ENCODE measurements around the gene KLHL33. TPM values are rescaled to one million over a fixed set of nuclear protein-coding genes. Genes with fewer than 3 reads are reported as not detected.
A peak's percentile ranks its signal among the peaks of the same experiment; 100 is the strongest.

The KLHL33 gene, protein sequence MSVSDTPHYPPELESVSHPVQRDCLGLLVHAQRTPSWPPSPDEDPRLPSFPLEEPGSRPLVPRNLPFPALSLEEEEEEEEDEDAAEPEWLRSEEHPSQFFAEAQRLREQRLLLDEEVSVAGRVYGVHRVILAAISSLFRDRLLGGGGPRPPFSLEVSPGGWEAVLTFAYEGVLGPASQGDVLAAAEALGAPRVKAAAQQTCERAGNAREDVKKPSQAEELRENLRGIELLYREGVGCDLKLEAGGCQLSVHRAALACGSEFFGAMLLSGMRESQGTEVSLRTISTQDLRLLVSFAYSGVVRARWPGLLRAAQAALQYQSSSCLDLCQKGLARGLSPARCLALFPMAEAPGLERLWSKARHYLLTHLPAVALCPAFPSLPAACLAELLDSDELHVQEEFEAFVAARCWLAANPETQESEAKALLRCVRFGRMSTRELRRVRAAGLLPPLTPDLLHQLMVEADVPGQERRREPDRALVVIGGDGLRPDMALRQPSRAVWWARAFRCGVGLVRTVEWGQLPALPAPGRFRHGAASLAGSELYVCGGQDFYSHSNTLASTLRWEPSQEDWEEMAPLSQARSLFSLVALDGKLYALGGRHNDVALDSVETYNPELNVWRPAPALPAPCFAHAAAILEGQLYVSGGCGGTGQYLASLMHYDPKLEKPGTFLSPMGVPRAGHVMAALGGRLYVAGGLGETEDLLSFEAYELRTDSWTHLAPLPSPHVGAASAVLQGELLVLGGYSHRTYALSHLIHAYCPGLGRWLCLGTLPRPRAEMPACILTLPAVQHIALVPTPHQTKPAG
- total RNA-seq (2021) (0.11 TPM in 1 of 2 replicates, not detected in the other), Bru-seq, nascent RNA (not detected), BruChase-seq, experiment 1, labeled RNA remaining after a 2-hour chase (not detected), BruChase-seq, experiment 2, labeled RNA remaining after a 6-hour chase (percentile 7 among the genes with signal in this experiment)
- long read RNA-seq, result 0 reads

DNA sequence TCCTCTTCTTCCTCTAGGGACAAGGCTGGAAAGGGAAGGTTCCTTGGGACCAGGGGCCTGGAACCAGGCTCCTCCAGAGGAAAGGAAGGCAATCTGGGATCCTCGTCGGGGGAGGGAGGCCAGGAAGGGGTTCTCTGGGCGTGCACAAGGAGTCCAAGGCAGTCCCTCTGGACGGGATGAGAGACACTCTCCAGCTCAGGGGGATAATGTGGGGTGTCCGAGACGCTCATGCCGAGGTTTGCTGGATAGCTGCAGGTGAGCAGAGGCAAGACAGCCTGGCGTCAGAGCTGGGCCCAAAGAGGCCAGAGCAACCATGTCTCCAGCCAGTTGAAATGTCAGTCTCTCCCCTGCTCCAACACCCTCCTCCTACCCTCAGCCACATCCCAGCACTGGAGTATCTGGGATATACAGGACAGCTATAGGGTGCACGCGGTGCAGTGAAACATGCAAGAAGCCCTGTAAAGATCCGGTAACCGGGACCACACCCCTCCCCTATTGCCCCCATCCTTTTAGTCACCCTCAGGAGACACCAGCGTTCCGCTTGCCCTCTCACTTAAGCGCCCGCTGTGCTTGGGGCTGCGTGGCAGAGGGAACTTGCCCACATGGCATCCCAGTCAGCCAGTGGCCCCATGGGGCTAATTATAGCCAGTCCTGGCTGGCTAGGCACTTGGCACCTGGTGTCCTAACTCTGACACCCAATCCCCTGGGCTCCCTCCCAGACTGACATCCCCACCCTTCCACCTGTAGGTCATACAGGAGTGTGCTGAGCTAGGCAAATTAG is at the start of gene KLHL33:
Gene KLHL33 (minus strand): TSS at position 585 of the 781 bp plus-strand sequence. CDS start 355 bp downstream, at position 230.
- intact Hi-C loops (cut with micrococcal nuclease; ENCODE audit: unreplicated experiment), result no loop called here
- TF ChIP-seq, protein P1, sequence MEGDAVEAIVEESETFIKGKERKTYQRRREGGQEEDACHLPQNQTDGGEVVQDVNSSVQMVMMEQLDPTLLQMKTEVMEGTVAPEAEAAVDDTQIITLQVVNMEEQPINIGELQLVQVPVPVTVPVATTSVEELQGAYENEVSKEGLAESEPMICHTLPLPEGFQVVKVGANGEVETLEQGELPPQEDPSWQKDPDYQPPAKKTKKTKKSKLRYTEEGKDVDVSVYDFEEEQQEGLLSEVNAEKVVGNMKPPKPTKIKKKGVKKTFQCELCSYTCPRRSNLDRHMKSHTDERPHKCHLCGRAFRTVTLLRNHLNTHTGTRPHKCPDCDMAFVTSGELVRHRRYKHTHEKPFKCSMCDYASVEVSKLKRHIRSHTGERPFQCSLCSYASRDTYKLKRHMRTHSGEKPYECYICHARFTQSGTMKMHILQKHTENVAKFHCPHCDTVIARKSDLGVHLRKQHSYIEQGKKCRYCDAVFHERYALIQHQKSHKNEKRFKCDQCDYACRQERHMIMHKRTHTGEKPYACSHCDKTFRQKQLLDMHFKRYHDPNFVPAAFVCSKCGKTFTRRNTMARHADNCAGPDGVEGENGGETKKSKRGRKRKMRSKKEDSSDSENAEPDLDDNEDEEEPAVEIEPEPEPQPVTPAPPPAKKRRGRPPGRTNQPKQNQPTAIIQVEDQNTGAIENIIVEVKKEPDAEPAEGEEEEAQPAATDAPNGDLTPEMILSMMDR (conservative IDR thresholded peaks at IDR 0.05), result no peak
- no peak for TF ChIP-seq EZH2 (IDR thresholded peaks at IDR 0.05; ENCODE audit: low read depth)
- H3K4me3 ChIP-seq, result no peak within 1 kb of the TSS
- H3K79me2 ChIP-seq (ENCODE audit: low read depth), result no peaks in the 10 kb centered on the region
- CTCF ChIA-PET, result no interaction called here
- H3K27ac ChIP-seq, result no peak within 1 kb of the TSS
- H3F3A ChIP-seq (ENCODE audit: insufficient read depth, low read depth), result no peaks in the 10 kb centered on the region
- no peaks in the 10 kb centered on the region for H4K20me1 ChIP-seq (ENCODE audit: insufficient read depth)
- BruUV-seq (replicated peaks), result no TSS peak
- H3K27me3 ChIP-seq (ENCODE audit: insufficient read depth, low read depth), result no peaks in the 10 kb centered on the region; the same call in 1 of the 2 replicates
- no peak within 1 kb of the TSS for H2AFZ ChIP-seq
- H3K4me2 ChIP-seq, result no peak within 1 kb of the TSS
- DNase-seq, result no peak
- POLR2A ChIA-PET (ENCODE audit: unreplicated experiment), result no interaction called here
- H3K36me3 ChIP-seq (ENCODE audit: low read depth), result no peaks in the 10 kb centered on the region
- H3K9me3 ChIP-seq (ENCODE audit: insufficient read depth, low read depth), result no peaks in the 10 kb centered on the region
- H3K4me1 ChIP-seq (replicated peaks; ENCODE audit: insufficient read depth), result no peaks in the 10 kb centered on the region
- no peaks in the 10 kb centered on the region for H3K9me2 ChIP-seq (ENCODE audit: insufficient read depth)

DNA sequence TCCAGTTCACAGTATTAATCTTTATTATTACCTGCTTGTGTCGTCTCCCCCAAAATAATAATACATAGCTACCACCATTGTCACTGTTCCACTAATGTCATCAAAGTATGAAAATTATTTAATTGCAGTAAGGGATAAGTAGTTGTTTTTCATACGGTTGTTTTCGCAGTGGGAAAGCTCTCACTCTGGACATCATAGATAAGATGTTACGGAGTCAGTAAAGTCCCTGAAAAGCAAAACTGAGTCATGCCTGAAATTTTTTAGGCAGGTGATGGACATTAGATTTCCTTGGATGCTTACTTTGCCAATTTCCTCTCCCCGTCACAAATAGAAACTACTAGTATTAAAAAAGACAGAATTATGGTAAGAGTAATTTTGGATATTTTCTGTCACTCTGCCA is 46.4 kb upstream of the KLHL33 start:
- ChIA-PET POLR2A (ENCODE audit: unreplicated experiment) (no interaction called here), CTCF (interaction anchor here (0.5 kb wide), 1 partner anchor 19 kb away, joined by 3 read pairs; no protein-coding TSS in a partner anchor)
- no peaks in the 10 kb centered on the region for H3K27me3 ChIP-seq (ENCODE audit: insufficient read depth, low read depth)
- TF ChIP-seq EZH2 (IDR thresholded peaks at IDR 0.05; ENCODE audit: low read depth), result no peak
- TF ChIP-seq, protein P1 (conservative IDR thresholded peaks at IDR 0.05), result no peak
- intact Hi-C loops (cut with micrococcal nuclease; ENCODE audit: unreplicated experiment), result no loop called here
- no peaks in the 10 kb centered on the region for H3K79me2 ChIP-seq (ENCODE audit: low read depth)
- no peak overlapping the region for H3K27ac ChIP-seq
- no peak overlapping the region for H3K4me2 ChIP-seq
- H3K4me1 ChIP-seq (replicated peaks; ENCODE audit: insufficient read depth), result no peaks in the 10 kb centered on the region
- H4K20me1 ChIP-seq (ENCODE audit: insufficient read depth), result no peaks in the 10 kb centered on the region
- BruUV-seq (replicated peaks), result no TSS peak
- no peak overlapping the region for H2AFZ ChIP-seq
- H3K36me3 ChIP-seq (ENCODE audit: low read depth), result no peaks in the 10 kb centered on the region
- no peak for DNase-seq
- H3F3A ChIP-seq (ENCODE audit: insufficient read depth, low read depth), result no peaks in the 10 kb centered on the region
- H3K9me2 ChIP-seq (ENCODE audit: insufficient read depth), result no peaks in the 10 kb centered on the region
- no peak overlapping the region for H3K4me3 ChIP-seq
- H3K9me3 ChIP-seq (ENCODE audit: insufficient read depth, low read depth), result no peaks in the 10 kb centered on the region

DNA sequence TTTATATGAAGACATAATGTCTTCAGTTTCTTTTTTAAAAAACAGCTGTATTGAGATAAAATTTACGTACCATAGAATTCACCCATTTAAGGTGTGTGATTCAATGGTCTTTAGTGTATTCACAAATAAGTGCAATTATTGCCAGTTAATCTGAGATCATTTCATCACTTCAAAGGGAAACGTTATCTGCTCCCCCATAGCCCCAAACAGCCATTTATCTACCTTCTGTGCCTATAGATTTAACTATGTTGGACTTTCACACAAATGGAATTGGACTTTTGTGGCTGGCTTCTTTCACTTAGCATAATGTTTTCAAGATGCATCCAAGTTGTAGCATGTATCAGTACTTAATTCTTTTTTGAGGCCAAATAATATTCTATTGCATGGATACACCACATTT is 42.9 kb upstream of the KLHL33 start:
- no peaks in the 10 kb centered on the region for H4K20me1 ChIP-seq (ENCODE audit: insufficient read depth)
- CTCF ChIA-PET, result no interaction called here
- no peaks in the 10 kb centered on the region for H3F3A ChIP-seq (ENCODE audit: insufficient read depth, low read depth)
- no peak for DNase-seq
- H3K4me1 ChIP-seq (replicated peaks; ENCODE audit: insufficient read depth), result no peaks in the 10 kb centered on the region
- no peak overlapping the region for H3K4me2 ChIP-seq
- no peak overlapping the region for H2AFZ ChIP-seq
- no TSS peak for BruUV-seq (replicated peaks)
- no peaks in the 10 kb centered on the region for H3K79me2 ChIP-seq (ENCODE audit: low read depth)
- no peaks in the 10 kb centered on the region for H3K9me2 ChIP-seq (ENCODE audit: insufficient read depth)
- H3K27ac ChIP-seq, result no peak overlapping the region
- intact Hi-C loops (cut with micrococcal nuclease; ENCODE audit: unreplicated experiment), result no loop called here
- POLR2A ChIA-PET (ENCODE audit: unreplicated experiment), result no interaction called here
- no peaks in the 10 kb centered on the region for H3K27me3 ChIP-seq (ENCODE audit: insufficient read depth, low read depth)
- no peaks in the 10 kb centered on the region for H3K9me3 ChIP-seq (ENCODE audit: insufficient read depth, low read depth)
- no peak overlapping the region for H3K4me3 ChIP-seq
- no peak for TF ChIP-seq EZH2 (IDR thresholded peaks at IDR 0.05; ENCODE audit: low read depth)
- TF ChIP-seq, protein P1 (conservative IDR thresholded peaks at IDR 0.05), result no peak
- no peaks in the 10 kb centered on the region for H3K36me3 ChIP-seq (ENCODE audit: low read depth)

Data from PC-9 (cell line).